ENCODE data around the gene G6PC2.

The G6PC2 gene

GRCh38 chr2:168892327-168892726 is 8.8 kb upstream of the G6PC2 start:
- Mint-ChIP-seq H3K36me3 (no peaks in the 10 kb centered on the region), H3K9me3 (ENCODE audit: low read depth) (no peaks in the 10 kb centered on the region), H3K27me3 (peaks cover 6% of the 10 kb centered on the region), H3K4me1 (ENCODE audit: low read depth) (peaks cover 13% of the 10 kb centered on the region), H3K27ac (no peak overlapping the region), H3K4me3 (no peak overlapping the region)

- Mint-ChIP-seq H3K27ac (no peak overlapping the region), H3K9me3 (ENCODE audit: low read depth) (no peaks in the 10 kb centered on the region), H3K36me3 (no peaks in the 10 kb centered on the region), H3K4me1 (ENCODE audit: low read depth) (peaks cover 13% of the 10 kb centered on the region), H3K4me3 (no peak overlapping the region), H3K27me3 (peaks cover 6% of the 10 kb centered on the region)
Measured at GRCh38 chr2:168894101-168894500, 7.0 kb upstream of the G6PC2 start.

GRCh38 chr2:168894720-168895119 is 6.4 kb upstream of the G6PC2 start:
- Mint-ChIP-seq H3K9me3 (ENCODE audit: low read depth) (no peaks in the 10 kb centered on the region), H3K27ac (no peak overlapping the region), H3K4me3 (no peak overlapping the region), H3K4me1 (ENCODE audit: low read depth) (peaks cover 10% of the 10 kb centered on the region), H3K36me3 (no peaks in the 10 kb centered on the region), H3K27me3 (peaks cover 6% of the 10 kb centered on the region)

GRCh38 chr2:168895771-168896170 is 5.3 kb upstream of the G6PC2 start:
- Mint-ChIP-seq H3K27ac (no peak overlapping the region), H3K27me3 (peaks cover 6% of the 10 kb centered on the region), H3K36me3 (no peaks in the 10 kb centered on the region), H3K4me3 (no peak overlapping the region), H3K4me1 (ENCODE audit: low read depth) (peaks cover 1% of the 10 kb centered on the region), H3K9me3 (ENCODE audit: low read depth) (no peaks in the 10 kb centered on the region)

GRCh38 chr2:168896783-168897182 is 4.3 kb upstream of the G6PC2 start:
- Mint-ChIP-seq H3K27ac (no peak overlapping the region), H3K4me1 (ENCODE audit: low read depth) (no peaks in the 10 kb centered on the region), H3K36me3 (no peaks in the 10 kb centered on the region), H3K27me3 (peaks cover 6% of the 10 kb centered on the region), H3K9me3 (ENCODE audit: low read depth) (no peaks in the 10 kb centered on the region), H3K4me3 (no peak overlapping the region)

GRCh38 chr2:168897449-168897848 is 3.6 kb upstream of the G6PC2 start:
- no peak overlapping the region for H3K27ac Mint-ChIP-seq
- H3K9me3 Mint-ChIP-seq (ENCODE audit: low read depth): no peaks in the 10 kb centered on the region
- peaks cover 6% of the 10 kb centered on the region for H3K27me3 Mint-ChIP-seq
- no peaks in the 10 kb centered on the region for H3K4me1 Mint-ChIP-seq (ENCODE audit: low read depth)
- H3K36me3 Mint-ChIP-seq: no peaks in the 10 kb centered on the region
- H3K4me3 Mint-ChIP-seq: no peak overlapping the region

DNA sequence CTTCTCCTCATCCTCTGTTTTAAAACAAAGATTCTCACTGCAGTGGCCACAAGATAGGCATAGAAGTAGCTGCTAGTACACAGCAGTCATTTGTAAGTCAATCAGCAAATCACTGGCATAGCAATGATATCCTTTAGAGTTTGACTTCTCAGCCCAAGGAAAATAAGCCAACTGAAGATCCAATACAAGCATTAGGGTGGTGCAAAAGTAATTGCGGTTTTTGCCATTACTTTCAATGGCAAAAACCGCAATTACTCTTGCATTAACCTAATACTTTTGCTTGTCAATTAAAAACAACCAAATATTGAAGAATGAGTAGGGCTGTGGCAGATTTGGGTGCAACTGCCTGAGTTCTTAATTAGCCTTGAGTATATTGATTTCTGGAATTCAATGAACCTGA is 2.8 kb downstream of the G6PC2 start:
- no peaks in the 10 kb centered on the region for H3K9me3 Mint-ChIP-seq (ENCODE audit: low read depth)
- no peak overlapping the region for H3K4me3 Mint-ChIP-seq
- H3K27me3 Mint-ChIP-seq: peaks cover 4% of the 10 kb centered on the region
- no peaks in the 10 kb centered on the region for H3K4me1 Mint-ChIP-seq (ENCODE audit: low read depth)
- H3K27ac Mint-ChIP-seq: no peak overlapping the region
- no peaks in the 10 kb centered on the region for H3K36me3 Mint-ChIP-seq

DNA sequence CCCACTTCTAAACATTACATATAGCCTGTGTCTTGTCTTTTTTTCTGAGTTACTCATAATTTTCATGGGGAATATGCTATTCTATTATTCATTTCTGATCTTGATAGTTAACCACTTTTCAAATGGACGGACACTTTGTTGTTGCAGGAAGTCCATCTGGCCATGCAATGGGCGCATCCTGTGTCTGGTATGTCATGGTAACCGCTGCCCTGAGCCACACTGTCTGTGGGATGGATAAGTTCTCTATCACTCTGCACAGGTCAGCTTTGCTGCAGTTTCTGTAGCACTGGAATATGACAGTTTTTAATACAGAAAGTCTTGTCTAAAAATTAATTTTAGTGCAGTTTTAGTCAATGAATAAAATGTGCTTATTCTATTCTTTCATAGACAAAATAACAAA is 3.3 kb downstream of the G6PC2 start:
- no peaks in the 10 kb centered on the region for H3K36me3 Mint-ChIP-seq
- no peaks in the 10 kb centered on the region for H3K4me1 Mint-ChIP-seq (ENCODE audit: low read depth)
- H3K27ac Mint-ChIP-seq: no peak overlapping the region
- H3K27me3 Mint-ChIP-seq: peaks cover 4% of the 10 kb centered on the region
- H3K9me3 Mint-ChIP-seq (ENCODE audit: low read depth): no peaks in the 10 kb centered on the region
- no peak overlapping the region for H3K4me3 Mint-ChIP-seq

- no peak overlapping the region for H3K27ac Mint-ChIP-seq
- H3K4me3 Mint-ChIP-seq: no peak overlapping the region
- H3K4me1 Mint-ChIP-seq (ENCODE audit: low read depth): peaks cover 4% of the 10 kb centered on the region
- H3K27me3 Mint-ChIP-seq: peaks cover 2% of the 10 kb centered on the region
- H3K9me3 Mint-ChIP-seq (ENCODE audit: low read depth): no peaks in the 10 kb centered on the region
- no peaks in the 10 kb centered on the region for H3K36me3 Mint-ChIP-seq
Measured at GRCh38 chr2:168907940-168908662, 7.0 kb downstream of the G6PC2 start.

DNA sequence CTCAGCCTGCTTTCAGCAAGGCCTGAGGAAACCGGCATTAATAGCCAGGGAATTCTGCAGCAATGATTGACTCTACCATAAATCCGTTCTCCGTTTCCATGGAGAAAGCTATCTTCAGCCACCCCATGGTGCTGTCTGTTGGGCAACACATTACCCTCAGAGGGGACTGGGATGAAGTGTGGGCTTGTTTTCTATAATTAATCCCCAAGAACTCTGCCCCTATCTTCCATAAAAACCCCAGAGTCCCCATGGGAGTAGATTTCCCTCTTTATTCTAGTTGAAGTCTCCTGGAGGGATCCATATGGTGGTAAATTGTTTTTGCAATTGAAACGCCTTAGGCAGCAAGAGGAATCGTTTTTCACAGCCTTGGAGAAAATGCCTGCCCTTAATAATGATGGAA is 9.2 kb downstream of the G6PC2 start:
- Mint-ChIP-seq H3K4me3 (no peak overlapping the region), H3K36me3 (peaks cover 3% of the 10 kb centered on the region), H3K27ac (no peak overlapping the region), H3K9me3 (ENCODE audit: low read depth) (no peaks in the 10 kb centered on the region), H3K4me1 (ENCODE audit: low read depth) (peaks cover 7% of the 10 kb centered on the region), H3K27me3 (peaks cover 4% of the 10 kb centered on the region)

DNA sequence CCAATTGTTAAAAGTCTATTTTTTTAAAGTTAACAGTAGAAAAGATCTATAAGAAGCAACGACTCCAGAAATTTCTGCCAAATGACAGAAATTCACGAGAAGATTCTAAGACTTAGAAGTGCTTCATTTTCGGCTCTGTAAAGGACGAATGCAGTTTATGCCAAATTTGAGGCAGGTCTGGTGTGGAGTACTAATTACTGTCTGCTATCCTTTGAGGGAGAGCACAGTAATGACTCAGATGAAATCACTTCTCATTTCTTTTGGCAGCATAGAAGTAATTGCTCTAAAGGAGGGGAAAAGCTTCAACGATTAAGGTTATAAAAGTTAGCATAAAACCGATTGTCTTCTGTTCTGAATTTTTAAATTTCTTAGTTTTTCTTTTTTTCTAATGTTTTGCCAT is 11.4 kb downstream of the G6PC2 start:
- peaks cover 4% of the 10 kb centered on the region for H3K27me3 Mint-ChIP-seq
- no peak overlapping the region for H3K27ac Mint-ChIP-seq
- H3K4me3 Mint-ChIP-seq: peak overlapping the region; percentile 67
- peaks cover 3% of the 10 kb centered on the region for H3K36me3 Mint-ChIP-seq
- no peaks in the 10 kb centered on the region for H3K9me3 Mint-ChIP-seq (ENCODE audit: low read depth)
- H3K4me1 Mint-ChIP-seq (ENCODE audit: low read depth): peaks cover 9% of the 10 kb centered on the region

DNA sequence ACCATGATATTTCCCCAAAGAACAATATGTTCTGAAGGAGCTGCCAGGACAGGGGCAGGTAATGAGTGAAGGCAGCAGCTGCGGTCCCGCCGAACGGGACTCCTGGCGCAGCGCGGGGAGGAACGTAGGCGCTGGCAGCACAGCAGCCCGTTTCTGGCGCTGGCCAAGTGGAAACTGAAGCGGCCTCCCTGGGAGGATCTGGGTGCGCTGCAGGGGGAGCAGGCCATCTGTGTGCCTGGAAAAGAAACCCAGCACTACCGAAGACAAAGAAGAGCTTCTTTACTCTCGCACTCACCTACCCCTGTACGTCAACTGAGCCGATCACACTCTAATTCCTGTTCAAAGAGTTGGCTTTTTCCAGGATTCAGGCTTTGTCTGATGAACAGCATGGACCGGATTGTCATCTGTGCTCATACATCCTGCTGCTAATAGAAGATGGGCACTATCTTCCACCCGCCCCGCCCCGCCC is 11.8 kb downstream of the G6PC2 start:
- H3K27ac Mint-ChIP-seq: no peak overlapping the region
- peaks cover 3% of the 10 kb centered on the region for H3K36me3 Mint-ChIP-seq
- peaks cover 4% of the 10 kb centered on the region for H3K27me3 Mint-ChIP-seq
- no peaks in the 10 kb centered on the region for H3K9me3 Mint-ChIP-seq (ENCODE audit: low read depth)
- peaks cover 9% of the 10 kb centered on the region for H3K4me1 Mint-ChIP-seq (ENCODE audit: low read depth)
- peak overlapping the region; percentile 67 for H3K4me3 Mint-ChIP-seq

DNA sequence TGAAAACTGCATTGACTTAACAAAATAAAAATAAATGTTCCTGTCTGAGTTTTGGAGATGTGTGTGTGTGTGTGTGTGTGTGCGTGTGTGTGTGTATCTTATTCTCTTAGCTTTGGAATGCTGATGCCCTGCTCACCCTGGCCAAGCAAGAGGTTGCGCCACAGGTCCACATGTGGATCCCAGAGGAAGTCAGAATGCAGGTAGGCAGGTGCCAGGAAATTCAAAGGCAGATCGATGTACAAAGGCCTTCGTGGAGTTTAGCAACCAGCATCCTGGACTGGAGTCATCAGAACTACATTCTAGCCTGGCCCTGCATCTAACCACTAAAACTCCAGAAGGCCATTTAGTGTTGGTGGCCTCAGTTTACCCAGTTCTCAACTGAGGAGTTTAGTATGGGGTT is 12.4 kb downstream of the G6PC2 start:
- H3K27ac Mint-ChIP-seq: no peak overlapping the region
- H3K36me3 Mint-ChIP-seq: peaks cover 3% of the 10 kb centered on the region
- no peak overlapping the region for H3K4me3 Mint-ChIP-seq
- peaks cover 9% of the 10 kb centered on the region for H3K4me1 Mint-ChIP-seq (ENCODE audit: low read depth)
- H3K27me3 Mint-ChIP-seq: peaks cover 4% of the 10 kb centered on the region
- no peaks in the 10 kb centered on the region for H3K9me3 Mint-ChIP-seq (ENCODE audit: low read depth)

DNA sequence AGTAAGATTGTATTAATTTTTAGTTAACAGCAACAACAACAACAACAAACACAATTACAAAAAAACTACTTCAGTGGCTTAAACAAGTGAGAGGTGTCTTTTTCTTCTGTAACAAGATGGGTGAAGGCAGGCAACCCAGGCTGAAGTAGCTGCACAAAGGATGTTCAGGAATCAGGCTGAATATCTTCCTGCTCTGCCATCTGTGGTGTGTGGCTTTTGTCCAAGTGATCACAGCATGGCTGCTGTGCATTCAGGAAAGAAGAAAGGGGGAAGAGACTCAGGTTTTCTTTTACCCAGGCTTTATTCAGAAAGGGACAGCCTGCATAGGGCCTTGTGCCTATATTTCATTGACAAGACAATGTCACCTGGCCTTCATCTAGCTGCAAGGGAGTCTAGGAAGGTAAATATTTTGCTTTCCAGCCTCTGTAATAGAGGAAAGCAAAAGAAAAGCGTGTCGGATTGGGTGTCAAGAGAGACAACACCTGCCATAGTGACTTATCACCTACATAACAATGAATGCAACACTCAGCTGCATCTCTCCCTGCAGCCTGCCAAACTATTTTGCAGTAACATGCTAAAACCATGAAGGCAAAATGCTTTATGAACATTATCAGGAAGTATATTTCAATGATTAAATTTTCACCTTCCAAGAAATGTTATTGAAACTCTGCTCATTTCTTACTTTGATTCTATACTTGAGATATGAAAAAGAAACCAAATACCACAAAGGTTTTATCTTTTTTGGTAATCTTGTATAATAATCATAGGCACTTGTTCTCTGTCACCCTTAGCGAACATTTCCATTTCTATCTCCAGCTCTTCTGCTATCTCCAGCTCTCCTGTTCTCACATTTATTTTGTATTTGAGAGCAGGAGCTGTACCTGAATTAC is 14.6 kb downstream of the G6PC2 start:
- peaks cover 9% of the 10 kb centered on the region for H3K4me1 Mint-ChIP-seq (ENCODE audit: low read depth)

GRCh38 chr2:168916331-168916675 is 15.2 kb downstream of the G6PC2 start:
- no peak overlapping the region for H3K27ac Mint-ChIP-seq
- no peaks in the 10 kb centered on the region for H3K9me3 Mint-ChIP-seq (ENCODE audit: low read depth)
- H3K4me1 Mint-ChIP-seq (ENCODE audit: low read depth): peaks cover 9% of the 10 kb centered on the region
- peaks cover 3% of the 10 kb centered on the region for H3K36me3 Mint-ChIP-seq
- H3K4me3 Mint-ChIP-seq: no peak overlapping the region
- H3K27me3 Mint-ChIP-seq: peaks cover 8% of the 10 kb centered on the region

More for the DNA sequence above, 14.6 kb downstream of the G6PC2 start:
- Mint-ChIP-seq H3K27ac (no peak overlapping the region), H3K27me3 (peaks cover 7% of the 10 kb centered on the region), H3K9me3 (ENCODE audit: low read depth) (no peaks in the 10 kb centered on the region), H3K4me3 (no peak overlapping the region), H3K36me3 (peaks cover 3% of the 10 kb centered on the region)
